Coronary artery (tissue), 2 donors: ENCODE measurements around the gene CALHM4.
A peak's percentile ranks its signal among the peaks of the same experiment; 100 is the strongest.

Source experiments
- DNase-seq: peaks from one replicate; pipeline ENCODE4 v3.0.0-alpha.2; 2017; ENCODE audit warnings: low spot score
- H3K27ac ChIP-seq, 2 donors: fragments of 200-600 bp; sonication (generic); one replicate each; pipeline ENCODE4 v1.5.1; 2016 to 2019
- H3K4me3 ChIP-seq: fragments of 200-600 bp; sonication (generic); 2 replicates; pipeline ENCODE4 v1.5.1; 2016; ENCODE audit warnings: mild to moderate bottlenecking, moderate library complexity
- TF ChIP-seq, protein P1 (sequence below): fragments of 200-600 bp; sonication (generic); IDR thresholded peaks from one replicate; pipeline ENCODE4 v1.5.1; 2019; ENCODE audit warnings: antibody characterized with exemption

The CALHM4 gene

DNA sequence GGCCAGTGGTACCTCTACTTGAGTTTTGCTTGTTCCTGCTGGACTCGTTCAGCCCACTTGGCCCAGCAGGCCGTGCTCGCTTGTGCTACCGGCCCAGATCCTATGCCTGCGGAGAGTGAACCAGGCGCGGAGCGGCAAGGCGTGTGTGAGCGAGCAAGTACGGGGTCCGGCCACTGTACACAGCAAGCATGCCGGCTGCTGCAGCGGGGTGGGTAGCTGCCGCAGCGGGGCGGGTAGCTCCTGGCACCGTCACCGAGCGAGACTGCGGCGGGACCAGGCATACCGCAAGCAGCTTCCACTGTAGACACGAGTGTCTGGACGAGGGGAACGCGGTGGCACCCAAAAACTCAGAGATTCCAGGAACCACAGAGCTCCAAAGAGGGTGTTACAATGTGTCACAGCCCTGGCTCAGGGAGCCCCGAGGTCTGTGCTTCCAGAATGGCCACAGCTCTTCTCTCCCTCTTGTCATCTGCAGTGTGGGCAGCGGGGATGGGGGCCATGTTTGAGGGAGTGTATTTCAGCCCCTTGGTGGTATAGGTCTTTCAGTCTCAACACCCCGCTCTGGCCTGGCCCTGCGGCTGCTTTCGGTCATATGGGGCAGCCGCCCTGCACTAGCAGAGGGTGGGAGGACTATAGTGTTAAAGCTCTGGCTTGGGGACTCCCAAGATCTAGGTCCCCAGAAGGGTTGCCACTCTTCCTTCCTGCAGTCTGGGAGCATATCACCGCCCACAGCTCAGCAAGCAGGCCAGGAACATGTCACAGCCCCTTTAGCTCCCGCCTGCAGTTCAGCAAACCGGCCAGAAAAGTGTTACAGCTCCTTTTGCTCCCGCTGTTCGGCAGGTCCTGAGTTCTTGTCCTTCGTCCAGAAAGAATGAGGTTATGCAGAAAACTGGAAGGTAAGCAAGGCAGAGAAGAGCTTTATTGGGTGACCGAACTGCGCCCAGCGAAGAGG is 11.6 kb downstream of the CALHM4 start:
- Histone ChIP-seq H3K4me3 (peak overlapping the region; percentile 65), H3K27ac (no peak overlapping the region)
- no peak for DNase-seq
- TF ChIP-seq, protein P1, sequence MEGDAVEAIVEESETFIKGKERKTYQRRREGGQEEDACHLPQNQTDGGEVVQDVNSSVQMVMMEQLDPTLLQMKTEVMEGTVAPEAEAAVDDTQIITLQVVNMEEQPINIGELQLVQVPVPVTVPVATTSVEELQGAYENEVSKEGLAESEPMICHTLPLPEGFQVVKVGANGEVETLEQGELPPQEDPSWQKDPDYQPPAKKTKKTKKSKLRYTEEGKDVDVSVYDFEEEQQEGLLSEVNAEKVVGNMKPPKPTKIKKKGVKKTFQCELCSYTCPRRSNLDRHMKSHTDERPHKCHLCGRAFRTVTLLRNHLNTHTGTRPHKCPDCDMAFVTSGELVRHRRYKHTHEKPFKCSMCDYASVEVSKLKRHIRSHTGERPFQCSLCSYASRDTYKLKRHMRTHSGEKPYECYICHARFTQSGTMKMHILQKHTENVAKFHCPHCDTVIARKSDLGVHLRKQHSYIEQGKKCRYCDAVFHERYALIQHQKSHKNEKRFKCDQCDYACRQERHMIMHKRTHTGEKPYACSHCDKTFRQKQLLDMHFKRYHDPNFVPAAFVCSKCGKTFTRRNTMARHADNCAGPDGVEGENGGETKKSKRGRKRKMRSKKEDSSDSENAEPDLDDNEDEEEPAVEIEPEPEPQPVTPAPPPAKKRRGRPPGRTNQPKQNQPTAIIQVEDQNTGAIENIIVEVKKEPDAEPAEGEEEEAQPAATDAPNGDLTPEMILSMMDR: no peak

- DNase-seq: no peak
- Histone ChIP-seq H3K4me3 (no peak overlapping the region), H3K27ac (no peak overlapping the region)
- TF ChIP-seq, protein P1: no peak
These were observed 14.6 kb downstream of the CALHM4 start for GRCh38 chr6:116568111-116568510.

GRCh38 chr6:116568821-116569755 is 15.5 kb downstream of the CALHM4 start:
- DNase-seq: no peak
- Histone ChIP-seq H3K27ac (no peak overlapping the region), H3K4me3 (no peak overlapping the region)
- TF ChIP-seq, protein P1: no peak

- peak; percentile 99 for DNase-seq
- TF ChIP-seq, protein P1: no peak
- Histone ChIP-seq H3K4me3 (peak within 1 kb of the TSS; percentile 98), H3K27ac (peak within 1 kb of the TSS; percentile 86 to 99)
These were observed 17.5 kb downstream of the CALHM4 start, which contains the start of gene RWDD1 for GRCh38 chr6:116570856-116571682. Gene RWDD1, plus strand, starts transcription at chr6:116571504. Its CDS starts 79 bp downstream, at chr6:116571583.

DNA sequence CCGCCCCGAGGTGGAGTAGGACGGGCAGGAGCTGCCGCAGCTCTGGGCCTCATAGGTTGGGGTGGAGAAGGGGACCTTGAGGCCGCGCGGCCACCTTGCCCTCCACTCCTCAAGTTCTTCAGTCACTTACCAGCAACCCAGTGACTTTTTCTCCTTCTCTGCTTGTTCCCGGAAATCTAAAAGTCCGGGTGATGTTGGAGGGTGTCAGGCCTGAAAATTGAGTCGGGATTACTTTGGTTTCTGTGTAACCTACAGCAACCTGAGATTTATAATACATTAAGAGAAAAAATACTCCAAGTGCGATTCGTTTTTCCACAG is 18.1 kb downstream of the CALHM4 start:
- Histone ChIP-seq H3K4me3 (peak overlapping the region; percentile 98), H3K27ac (peak overlapping the region; percentile 86 to 99)
- no peak for DNase-seq
- TF ChIP-seq, protein P1: no peak

GRCh38 chr6:116572162-116572561 is 18.6 kb downstream of the CALHM4 start:
- peak overlapping the region in 1 of 2 donors; percentile 99 for H3K27ac ChIP-seq
- no peak for DNase-seq
- H3K4me3 ChIP-seq: peak overlapping the region; percentile 98
- TF ChIP-seq, protein P1: no peak
